T-cell (primary cell): ENCODE results near the gene GLIS1. TPM values are rescaled to one million over a fixed set of nuclear protein-coding genes. Genes with fewer than 3 reads are reported as not detected.

Experiments
- ATAC-seq, 4 experiments: fragments of 200-7000 bp in 3 of 4; fragments of 150-1000 bp in 1 of 4; cut with Tn5 transposase; replicated peaks in 1 of 4; 1 replicate in 3 of 4; 2 replicates in 1 of 4; pipeline ENCODE4 v1.10.0; 2021; ENCODE audit warnings: moderate library complexity in 3 of 4, mild to moderate bottlenecking in 2 of 4, moderate number of reproducible peaks in 1 of 4
- CTCF ChIA-PET, 2 donors: fragments of 300-600 bp; sonication (Branson Sonifier 250); formaldehyde crosslinking; loops; one replicate each; lab custom pipeline; 2022; ENCODE audit warnings: antibody characterized with exemption in 2 of 2; lab: Charles Lee
- POLR2A ChIA-PET, 2 donors: fragments of 300-600 bp; sonication (Branson Sonifier 250); formaldehyde crosslinking; loops; one replicate each; lab custom pipeline; 2022; ENCODE audit warnings: antibody characterized with exemption in 2 of 2; lab: Charles Lee
- DNase-seq, 35 experiments: peaks; one replicate each; pipeline versions ENCODE4 v3.0.0 to v3.0.0-alpha.2; 2013 to 2023
- H3K27ac ChIP-seq: one replicate; pipeline ENCODE4 v1.5.1; 2013; ENCODE audit warnings: low read length
- H3K27me3 ChIP-seq, 2 experiments: replicated peaks in 1 of 2; 1 replicate in 1 of 2; 2 replicates in 1 of 2; pipeline versions ENCODE4 v1.6.1 to v1.7.0; 2013; ENCODE audit warnings: low read length in 1 of 2, mixed read lengths in 1 of 2; ENCODE audit not compliant: control insufficient read depth in 2 of 2, insufficient read depth in 2 of 2; ENCODE audit errors: extremely low read depth in 1 of 2
- H3K36me3 ChIP-seq, 2 donors: 1 replicate in 1 of 2; 2 replicates in 1 of 2; pipeline versions ENCODE4 v1.6.1 to v1.7.0; 2013; ENCODE audit warnings: low read length in 1 of 2; ENCODE audit not compliant: control insufficient read depth in 2 of 2, insufficient read depth in 1 of 2; ENCODE audit errors: extremely low read depth in 1 of 2
- H3K4me1 ChIP-seq, 2 experiments: 1 replicate in 1 of 2; 2 replicates in 1 of 2; pipeline versions ENCODE4 v1.6.1 to v1.7.0; 2013; ENCODE audit warnings: low read length in 2 of 2, mixed read lengths in 1 of 2; ENCODE audit not compliant: insufficient read depth in 2 of 2, control insufficient read depth in 1 of 2; ENCODE audit errors: extremely low read depth in 1 of 2
- H3K4me3 ChIP-seq, 2 donors: 1 replicate in 1 of 2; 2 replicates in 1 of 2; pipeline versions ENCODE4 v1.5.1 to v1.7.0; 2013; ENCODE audit warnings: mild to moderate bottlenecking in 2 of 2, low read length in 1 of 2, moderate library complexity in 1 of 2; ENCODE audit not compliant: control insufficient read depth in 1 of 2; ENCODE audit errors: extremely low read depth in 1 of 2
- H3K9me3 ChIP-seq: 2 replicates; pipeline ENCODE4 v1.7.0; 2013
- H3K27ac Mint-ChIP-seq, 2 donors: one replicate each; pipeline ENCODE4 v1.8.0; 2020 to 2021; ENCODE audit warnings: mild to moderate bottlenecking in 2 of 2, mixed read lengths in 2 of 2
- H3K27me3 Mint-ChIP-seq, 2 donors: one replicate each; pipeline ENCODE4 v1.8.0; 2021 to 2022; ENCODE audit warnings: mixed read lengths in 2 of 2
- H3K36me3 Mint-ChIP-seq: one replicate; pipeline ENCODE4 v1.8.0; 2021; ENCODE audit warnings: mixed read lengths
- H3K4me1 Mint-ChIP-seq, 3 donors: one replicate each; pipeline ENCODE4 v1.8.0; 2020 to 2022; ENCODE audit warnings: mixed read lengths in 3 of 3, mild to moderate bottlenecking in 1 of 3
- H3K4me3 Mint-ChIP-seq, 3 donors: one replicate each; pipeline ENCODE4 v1.8.0; 2020 to 2022; ENCODE audit warnings: mild to moderate bottlenecking in 3 of 3, mixed read lengths in 3 of 3, moderate library complexity in 3 of 3
- H3K9me3 Mint-ChIP-seq, 3 donors: one replicate each; pipeline ENCODE4 v1.8.0; 2020 to 2022; ENCODE audit warnings: mixed read lengths in 3 of 3
- WGBS: methylation state at CpG from one replicate; pipeline ENCODE4 v1.1.5; 2013; ENCODE audit warnings: missing lambda C conversion rate; ENCODE audit not compliant: insufficient coverage; 5-methylcytosine and 5-hydroxymethylcytosine counted together
- total RNA-seq, 35 experiments: library from RNA in 6 of 35; stranded (reverse) in 6 of 35; fragments of 120-200 nt in 1 of 35; gene quantifications; one replicate each; pipeline versions ENCODE4 v1.2.1 to v1.2.4 and lab custom pipeline; 2013 to 2026

Gene GLIS1
- total RNA-seq, 5 donors from 2014 or later (not counting 1 experiment from before 2014, with no cell fraction given), result not detected

DNA sequence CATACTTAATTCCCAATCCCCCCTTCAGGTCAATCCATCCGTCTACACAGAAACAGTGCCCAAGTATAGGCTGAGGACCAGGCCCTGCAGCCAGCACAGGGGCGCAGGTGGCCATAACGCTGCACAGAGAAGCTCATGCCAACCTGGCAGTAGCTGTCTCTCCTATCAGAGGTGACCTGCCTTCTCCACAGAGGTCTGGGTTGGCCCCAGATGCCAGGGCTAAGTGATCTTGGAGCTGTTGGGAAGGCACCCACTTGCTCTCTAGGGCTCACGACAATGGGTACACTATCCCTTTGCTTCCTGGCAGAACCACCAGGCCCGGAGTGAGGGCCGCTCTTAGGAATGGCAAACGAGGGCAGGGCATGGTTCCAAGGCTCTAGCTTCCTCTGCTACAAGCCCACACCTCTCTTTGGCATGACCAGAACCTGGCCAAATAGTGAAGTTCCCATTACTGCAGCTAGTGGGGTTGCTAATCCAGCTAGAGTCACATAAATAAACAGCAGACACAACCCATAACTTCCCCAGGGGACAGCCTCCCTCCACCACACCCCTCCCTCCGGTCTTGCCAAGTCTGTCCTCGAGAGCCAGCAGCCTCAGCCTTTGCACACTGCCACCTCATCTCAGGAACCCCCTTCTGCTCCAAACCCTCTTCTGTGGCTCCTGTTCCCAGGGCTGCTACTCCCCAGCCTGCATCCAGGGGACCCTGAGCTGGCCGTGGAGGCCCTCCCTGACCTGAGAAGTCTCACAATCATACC is 113.0 kb downstream of the GLIS1 start:
- ChIA-PET POLR2A (no interaction called here), CTCF (no interaction called here)
- Mint-ChIP-seq H3K9me3 (no peaks in the 10 kb centered on the region), H3K4me3 (no peak overlapping the region), H3K36me3 (no peaks in the 10 kb centered on the region), H3K27me3 (peaks cover 3 to 4% of the 10 kb centered on the region in 2 donors), H3K27ac (no peak overlapping the region), H3K4me1 (no peaks in the 10 kb centered on the region)
- ATAC-seq (no peak), DNase-seq (no peak)
- 83% methylated on average over 9 of the region's 10 CpGs for WGBS
- Histone ChIP-seq H3K4me1 (no peaks in the 10 kb centered on the region), H3K27me3 (peaks cover 0 to 19% of the 10 kb centered on the region in 2 experiments), H3K36me3 (no peaks in the 10 kb centered on the region), H3K9me3 (no peaks in the 10 kb centered on the region), H3K4me3 (no peak overlapping the region), H3K27ac (no peak overlapping the region)

DNA sequence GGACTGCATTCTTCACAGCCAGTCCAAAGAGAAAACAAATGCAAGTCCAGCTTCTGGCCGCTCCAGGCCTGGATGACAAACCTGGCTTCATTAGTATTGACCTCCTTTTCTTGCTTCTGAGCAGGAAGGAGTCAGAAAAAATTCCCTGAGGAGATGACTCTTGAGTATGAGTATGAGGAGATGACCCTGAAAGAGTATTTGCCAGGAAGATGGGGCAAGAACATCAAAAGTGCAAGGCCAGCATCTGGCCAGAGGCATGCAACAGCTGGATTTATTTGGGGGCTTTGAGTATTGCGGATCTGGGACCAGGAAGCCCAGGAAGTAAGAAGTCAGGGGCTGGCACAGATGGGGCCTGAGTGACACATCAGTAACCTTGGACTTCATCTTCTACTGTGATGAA is 113.9 kb downstream of the GLIS1 start:
- Histone ChIP-seq H3K4me1 (no peaks in the 10 kb centered on the region), H3K36me3 (no peaks in the 10 kb centered on the region), H3K4me3 (no peak overlapping the region), H3K9me3 (no peaks in the 10 kb centered on the region), H3K27ac (no peak overlapping the region), H3K27me3 (peaks cover 0 to 19% of the 10 kb centered on the region in 2 experiments)
- no peak overlapping the region for H3K4me3 Mint-ChIP-seq
- no peaks in the 10 kb centered on the region for H3K36me3 Mint-ChIP-seq
- WGBS, result 92% methylated on average over 1 of the region's 2 CpGs
- H3K9me3 Mint-ChIP-seq, result no peaks in the 10 kb centered on the region
- H3K27me3 Mint-ChIP-seq, result peaks cover 3 to 6% of the 10 kb centered on the region in 2 donors
- H3K4me1 Mint-ChIP-seq, result no peaks in the 10 kb centered on the region
- no peak overlapping the region for H3K27ac Mint-ChIP-seq
- DNase-seq (peak in 1 of 35 experiments; percentile 2), ATAC-seq (no peak)
- ChIA-PET CTCF (no interaction called here), POLR2A (no interaction called here)

GRCh38 chr1:53622531-53622930 is 116.4 kb downstream of the GLIS1 start:
- Mint-ChIP-seq H3K27ac (no peak overlapping the region), H3K27me3 (peaks cover 0 to 4% of the 10 kb centered on the region in 2 donors), H3K36me3 (no peaks in the 10 kb centered on the region), H3K4me1 (no peaks in the 10 kb centered on the region), H3K4me3 (no peak overlapping the region), H3K9me3 (no peaks in the 10 kb centered on the region)
- peak in 1 of 35 experiments; percentile 5 for DNase-seq
- Histone ChIP-seq H3K9me3 (no peaks in the 10 kb centered on the region), H3K4me3 (no peak overlapping the region), H3K27me3 (peaks cover 0 to 6% of the 10 kb centered on the region in 2 experiments), H3K36me3 (no peaks in the 10 kb centered on the region), H3K27ac (no peak overlapping the region), H3K4me1 (no peaks in the 10 kb centered on the region)
- 93% methylated on average over 3 of the region's 5 CpGs for WGBS
- no peak for ATAC-seq
- ChIA-PET POLR2A (no interaction called here), CTCF (no interaction called here)

DNA sequence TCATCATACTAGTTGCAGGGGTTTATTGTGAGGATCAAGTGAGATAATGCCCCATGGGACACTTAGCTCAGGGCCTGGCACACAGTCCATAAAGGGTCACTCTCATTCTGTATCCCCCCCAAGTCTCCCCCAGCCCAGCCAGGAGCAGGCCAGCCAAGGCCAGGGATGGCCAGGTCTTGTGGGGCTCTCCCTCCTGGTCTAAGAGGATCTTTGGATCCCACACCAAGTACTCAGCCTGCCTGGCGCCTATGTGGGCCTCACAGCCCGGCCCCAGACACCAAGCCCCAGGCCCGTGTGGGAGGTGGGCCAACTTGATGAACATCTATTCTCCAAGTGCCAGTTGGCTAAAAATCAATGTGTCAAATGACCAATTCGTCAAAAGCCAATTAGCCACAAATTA is 117.8 kb downstream of the GLIS1 start:
- Histone ChIP-seq H3K27me3 (peaks cover 0 to 3% of the 10 kb centered on the region in 2 experiments), H3K9me3 (no peaks in the 10 kb centered on the region), H3K27ac (no peak overlapping the region), H3K4me3 (no peak overlapping the region), H3K4me1 (no peaks in the 10 kb centered on the region), H3K36me3 (no peaks in the 10 kb centered on the region)
- no peak for ATAC-seq
- ChIA-PET POLR2A (no interaction called here), CTCF (no interaction called here)
- no peaks in the 10 kb centered on the region for H3K9me3 Mint-ChIP-seq
- no peak for DNase-seq
- no peak overlapping the region for H3K4me3 Mint-ChIP-seq
- H3K4me1 Mint-ChIP-seq, result no peaks in the 10 kb centered on the region
- no CpG with 5 or more reads among the region's 4 CpGs for WGBS
- no peak overlapping the region for H3K27ac Mint-ChIP-seq
- H3K36me3 Mint-ChIP-seq, result no peaks in the 10 kb centered on the region
- H3K27me3 Mint-ChIP-seq, result peaks cover 0 to 4% of the 10 kb centered on the region in 2 donors

DNA sequence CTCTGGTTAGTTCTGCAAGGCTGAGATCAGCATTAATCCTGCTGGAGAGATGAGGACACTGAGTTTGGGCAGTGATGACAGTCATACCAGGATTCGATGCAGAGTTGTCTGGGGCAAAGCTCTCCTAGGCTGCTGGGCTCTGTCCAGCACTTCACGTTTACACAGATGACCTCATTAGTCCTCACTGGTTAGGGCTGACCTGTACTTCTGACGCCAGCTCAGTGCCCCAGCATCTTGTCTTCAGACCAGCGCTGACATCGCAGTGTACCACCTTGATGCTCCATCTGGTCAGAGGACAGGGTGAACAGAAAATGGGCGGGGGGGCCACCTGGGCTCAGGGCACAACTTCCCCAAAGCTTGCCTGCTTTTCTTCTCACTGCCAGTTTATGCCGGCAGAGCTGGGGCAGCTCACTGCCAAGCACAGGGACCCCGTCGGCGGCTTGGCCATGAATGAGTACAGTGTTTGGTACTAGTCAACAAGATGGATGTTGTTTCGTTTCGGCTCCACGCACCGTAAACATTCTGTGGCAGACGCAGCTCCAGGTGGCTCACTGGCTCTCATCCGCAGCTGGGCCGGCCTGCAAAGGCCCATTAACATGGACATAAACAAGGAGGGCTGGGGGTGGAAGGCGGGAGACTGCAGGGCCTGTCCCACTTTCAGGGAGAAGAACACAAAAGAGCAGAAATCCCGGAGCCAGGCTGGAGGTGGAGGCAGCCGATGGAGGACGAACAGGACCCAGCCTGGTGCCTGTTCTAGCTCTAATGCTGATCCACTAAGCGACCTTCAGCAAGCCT is 118.7 kb downstream of the GLIS1 start:
- Mint-ChIP-seq H3K4me3 (no peak overlapping the region), H3K27me3 (peaks cover 0 to 8% of the 10 kb centered on the region in 2 donors), H3K4me1 (no peaks in the 10 kb centered on the region), H3K9me3 (no peaks in the 10 kb centered on the region), H3K27ac (no peak overlapping the region), H3K36me3 (no peaks in the 10 kb centered on the region)
- POLR2A ChIA-PET, result no interaction called here
- peak in 1 of 35 experiments; percentile 22 for DNase-seq
- 88% methylated on average over 21 of the region's 22 CpGs for WGBS
- no peaks in the 10 kb centered on the region for H3K36me3 ChIP-seq
- CTCF ChIA-PET, result no interaction called here
- H3K27ac ChIP-seq, result no peak overlapping the region
- no peaks in the 10 kb centered on the region for H3K9me3 ChIP-seq
- no peak for ATAC-seq
- H3K4me1 ChIP-seq, result no peaks in the 10 kb centered on the region
- no peak overlapping the region for H3K4me3 ChIP-seq
- H3K27me3 ChIP-seq, result no peaks in the 10 kb centered on the region

DNA sequence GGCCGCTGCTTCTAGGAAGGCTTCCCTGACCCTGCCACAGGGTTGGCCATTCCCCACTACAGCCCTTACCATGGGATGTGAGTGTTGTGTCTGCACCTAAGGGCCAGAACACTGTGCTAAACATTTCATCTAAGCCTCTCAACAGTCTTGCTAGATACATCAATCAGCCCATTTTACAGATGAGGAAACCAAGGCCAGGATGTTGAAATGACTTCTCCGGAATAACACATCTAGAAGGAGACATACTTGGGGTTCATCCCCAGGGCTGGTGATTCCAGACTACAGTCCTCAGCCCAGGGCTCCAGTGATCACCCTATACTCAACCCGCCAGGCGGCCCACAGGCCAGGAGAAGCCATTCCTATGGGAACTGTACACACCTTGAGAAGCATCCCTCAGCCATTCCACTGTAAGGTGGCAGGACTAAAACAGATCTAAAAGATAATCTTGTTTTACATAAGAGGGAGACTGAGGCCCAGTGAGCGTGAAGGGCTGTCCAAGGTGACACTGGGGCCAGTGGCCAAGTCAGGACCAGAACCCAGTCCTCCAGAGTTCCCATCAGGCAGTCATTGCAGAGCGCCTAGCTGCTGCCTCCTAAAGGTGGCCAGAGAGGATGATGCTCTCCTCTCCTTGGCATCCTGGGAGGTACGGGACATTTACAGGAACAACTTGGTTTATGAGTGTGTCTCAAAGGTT is 119.5 kb downstream of the GLIS1 start:
- no peak for DNase-seq
- POLR2A ChIA-PET, result no interaction called here

More for the DNA sequence above, 119.5 kb downstream of the GLIS1 start:
- WGBS, result 90% methylated on average over 5 of the region's 7 CpGs
- Histone ChIP-seq H3K27me3 (no peaks in the 10 kb centered on the region), H3K4me1 (no peaks in the 10 kb centered on the region), H3K4me3 (no peak overlapping the region), H3K36me3 (no peaks in the 10 kb centered on the region), H3K9me3 (no peaks in the 10 kb centered on the region), H3K27ac (no peak overlapping the region)
- H3K9me3 Mint-ChIP-seq, result no peaks in the 10 kb centered on the region
- H3K27me3 Mint-ChIP-seq, result peaks cover 0 to 8% of the 10 kb centered on the region in 2 donors
- H3K4me1 Mint-ChIP-seq, result no peaks in the 10 kb centered on the region
- H3K4me3 Mint-ChIP-seq, result no peak overlapping the region
- H3K27ac Mint-ChIP-seq, result no peak overlapping the region
- H3K36me3 Mint-ChIP-seq, result no peaks in the 10 kb centered on the region
- ATAC-seq, result no peak
- CTCF ChIA-PET, result no interaction called here
